ENCODE measurements around the gene XRCC6.
"Not testable (repeated sequence)": the region's sequence is repeated elsewhere in the genome, so short reads cannot be mapped to it uniquely, and the experiment has no call there.

Gene XRCC6

GRCh38 chr22:41621099-41621910, at the start of gene XRCC6:
Gene XRCC6 (plus strand): TSS chr22:41621295. CDS start chr22:41622005, 710 bp downstream.
- peaks cover 24% of the 10 kb centered on the region for H3K4me1 ChIP-seq (ENCODE audit: insufficient read depth, low read length, poor library complexity, severe bottlenecking)
- H2AFZ ChIP-seq (ENCODE audit: low read length), result peak within 1 kb of the TSS; percentile 98
- peak within 1 kb of the TSS; percentile 98 for H3K4me2 ChIP-seq (ENCODE audit: low read depth, low read length, poor library complexity, severe bottlenecking)
- H3K27me3 ChIP-seq (ENCODE audit: insufficient read depth, low read length, poor library complexity, severe bottlenecking), result peaks cover 15% of the 10 kb centered on the region
- H3K79me2 ChIP-seq (ENCODE audit: insufficient read depth, low read length), result peaks cover 43% of the 10 kb centered on the region
- H3K36me3 ChIP-seq (ENCODE audit: insufficient read depth, low read length), result peaks cover 11% of the 10 kb centered on the region; the same call in 1 of the 2 replicates
- H3F3A ChIP-seq (ENCODE audit: low read depth), result no peaks in the 10 kb centered on the region
- no peaks in the 10 kb centered on the region for H3K9me3 ChIP-seq (ENCODE audit: insufficient read depth, low read depth, low read length)
- no peaks in the 10 kb centered on the region for H3K9me2 ChIP-seq (replicated peaks; ENCODE audit: low read depth, low read length)
- H4K20me1 ChIP-seq (ENCODE audit: insufficient read depth, low read length, poor library complexity, severe bottlenecking), result peaks cover 44% of the 10 kb centered on the region
- peak within 1 kb of the TSS; percentile 99 for H3K4me3 ChIP-seq (ENCODE audit: low read length, poor library complexity, severe bottlenecking)
- peak within 1 kb of the TSS; percentile 98 for H3K9ac ChIP-seq (ENCODE audit: low read depth, low read length, poor library complexity, severe bottlenecking)
- TF ChIP-seq EZH2phosphoT487 (IDR thresholded peaks at IDR 0.05; ENCODE audit: borderline replicate concordance) (no peak), CTCF (conservative IDR thresholded peaks at IDR 0.05; ENCODE audit: low read length) (no peak)

- no peaks in the 10 kb centered on the region for H3K36me3 ChIP-seq (ENCODE audit: insufficient read depth, low read length)
- TF ChIP-seq EZH2phosphoT487 (IDR thresholded peaks at IDR 0.05; ENCODE audit: borderline replicate concordance), result no peak
- TF ChIP-seq CTCF (conservative IDR thresholded peaks at IDR 0.05; ENCODE audit: low read length), result no peak
These were observed 49.3 kb upstream of the XRCC6 start for GRCh38 chr22:41571786-41572185.

GRCh38 chr22:41572305-41572704, 48.8 kb upstream of the XRCC6 start:
- H3K9ac ChIP-seq (ENCODE audit: low read depth, low read length, poor library complexity, severe bottlenecking); H3K4me1 ChIP-seq (ENCODE audit: insufficient read depth, low read length, poor library complexity, severe bottlenecking); H3K9me3 ChIP-seq (ENCODE audit: insufficient read depth, low read depth, low read length); H3K9me2 ChIP-seq (replicated peaks; ENCODE audit: low read depth, low read length); H3K36me3 ChIP-seq (ENCODE audit: insufficient read depth, low read length); H3K4me2 ChIP-seq (ENCODE audit: low read depth, low read length, poor library complexity, severe bottlenecking); H3K27me3 ChIP-seq (ENCODE audit: insufficient read depth, low read length, poor library complexity, severe bottlenecking); H3K4me3 ChIP-seq (ENCODE audit: low read length, poor library complexity, severe bottlenecking); H2AFZ ChIP-seq (ENCODE audit: low read length); H4K20me1 ChIP-seq (ENCODE audit: insufficient read depth, low read length, poor library complexity, severe bottlenecking); H3F3A ChIP-seq (ENCODE audit: low read depth); H3K79me2 ChIP-seq (ENCODE audit: insufficient read depth, low read length): not testable (repeated sequence)

More at GRCh38 chr22:41571786-41572185, 49.3 kb upstream of the XRCC6 start:
- Histone ChIP-seq H3K27me3 (ENCODE audit: insufficient read depth, low read length, poor library complexity, severe bottlenecking) (no peaks in the 10 kb centered on the region), H3K9ac (ENCODE audit: low read depth, low read length, poor library complexity, severe bottlenecking) (no peak overlapping the region), H3K4me2 (ENCODE audit: low read depth, low read length, poor library complexity, severe bottlenecking) (no peak overlapping the region), H3K4me3 (ENCODE audit: low read length, poor library complexity, severe bottlenecking) (no peak overlapping the region), H3F3A (ENCODE audit: low read depth) (no peaks in the 10 kb centered on the region), H3K9me3 (ENCODE audit: insufficient read depth, low read depth, low read length) (no peaks in the 10 kb centered on the region), H3K4me1 (ENCODE audit: insufficient read depth, low read length, poor library complexity, severe bottlenecking) (no peaks in the 10 kb centered on the region), H2AFZ (ENCODE audit: low read length) (no peak overlapping the region), H4K20me1 (ENCODE audit: insufficient read depth, low read length, poor library complexity, severe bottlenecking) (no peaks in the 10 kb centered on the region), H3K79me2 (ENCODE audit: insufficient read depth, low read length) (no peaks in the 10 kb centered on the region), H3K9me2 (replicated peaks; ENCODE audit: low read depth, low read length) (no peaks in the 10 kb centered on the region)

GRCh38 chr22:41573677-41574076, 47.4 kb upstream of the XRCC6 start:
- H3K27me3 ChIP-seq (ENCODE audit: insufficient read depth, low read length, poor library complexity, severe bottlenecking), result no peaks in the 10 kb centered on the region
- TF ChIP-seq EZH2phosphoT487 (IDR thresholded peaks at IDR 0.05; ENCODE audit: borderline replicate concordance) (no peak), CTCF (conservative IDR thresholded peaks at IDR 0.05; ENCODE audit: low read length) (no peak)

More at GRCh38 chr22:41573677-41574076, 47.4 kb upstream of the XRCC6 start:
- Histone ChIP-seq H3K4me3 (ENCODE audit: low read length, poor library complexity, severe bottlenecking) (no peak overlapping the region), H3K4me1 (ENCODE audit: insufficient read depth, low read length, poor library complexity, severe bottlenecking) (no peaks in the 10 kb centered on the region), H2AFZ (ENCODE audit: low read length) (no peak overlapping the region), H3K9ac (ENCODE audit: low read depth, low read length, poor library complexity, severe bottlenecking) (no peak overlapping the region), H3K36me3 (ENCODE audit: insufficient read depth, low read length) (no peaks in the 10 kb centered on the region), H4K20me1 (ENCODE audit: insufficient read depth, low read length, poor library complexity, severe bottlenecking) (no peaks in the 10 kb centered on the region), H3K79me2 (ENCODE audit: insufficient read depth, low read length) (no peaks in the 10 kb centered on the region), H3F3A (ENCODE audit: low read depth) (no peaks in the 10 kb centered on the region), H3K9me3 (ENCODE audit: insufficient read depth, low read depth, low read length) (no peaks in the 10 kb centered on the region), H3K4me2 (ENCODE audit: low read depth, low read length, poor library complexity, severe bottlenecking) (no peak overlapping the region), H3K9me2 (replicated peaks; ENCODE audit: low read depth, low read length) (no peaks in the 10 kb centered on the region)

All from Loucy (cell line).